Measurements from ENCODE around the gene TBXA2R. TPM values are rescaled to one million over a fixed set of nuclear protein-coding genes. Genes with fewer than 3 reads are reported as not detected.
A peak's percentile ranks its signal among the peaks of the same experiment; 100 is the strongest.

TBXA2R gene
- total and polyA plus RNA-seq, 2 of the 8 experiments (the other 6 are each of a cell fraction or from before 2014, with no cell fraction given), result 0.39 to 0.50 TPM

GRCh38 chr19:3556423-3556977 lies 50.2 kb downstream of the TBXA2R start:
- WGBS, 2 experiments (ENCODE audit: extremely low coverage in 1 of 2, insufficient coverage in 1 of 2, insufficient read length in 1 of 2, insufficient replicate concordance in 2 of 2, low coverage in 1 of 2, low lambda C conversion rate in 2 of 2, missing lambda C conversion rate in 1 of 2), result 62% methylated on average over 9 of the region's 9 CpGs; no CpG with 5 or more reads in 1 of the 2 experiments
- DNase-seq (ENCODE audit: low read depth in 1 of 2, low spot score in 2 of 2) (peak in 1 of 2 experiments; percentile 59), FAIRE-seq (no peak)
- Histone ChIP-seq H3K4ac (replicated peaks; ENCODE audit: insufficient read length, low read depth, low read length) (no peak overlapping the region), H3K23me2 (ENCODE audit: low read depth, low read length) (peaks cover 11% of the 10 kb centered on the region), H3K4me3 (ENCODE audit: extremely low read depth in 1 of 4, insufficient read depth in 2 of 4, low read depth in 3 of 4, low read length in 4 of 4) (peak overlapping the region; percentile 67 to 76 (median 72)), H3K9me3 (ENCODE audit: insufficient read depth in 2 of 2, low read depth in 1 of 2, low read length in 1 of 2) (no peaks in the 10 kb centered on the region), H2AK5ac (ENCODE audit: low read depth, low read length) (no peak overlapping the region), H2BK120ac (replicated peaks; ENCODE audit: low read depth, low read length) (no peak overlapping the region), H4K20me1 (replicated peaks in 1 of 2; ENCODE audit: control insufficient read depth in 1 of 2, insufficient read depth in 2 of 2, low read length in 2 of 2) (peaks cover 10 to 18% of the 10 kb centered on the region in 2 experiments), H3K4me2 (ENCODE audit: insufficient read depth in 1 of 2, low read depth in 2 of 2, low read length in 2 of 2) (peak overlapping the region; percentile 63 to 84), H3K9ac (replicated peaks in 1 of 4; ENCODE audit: extremely low read depth in 1 of 4, low read depth in 3 of 4, low read length in 3 of 4) (peak overlapping the region in 2 of 4 experiments; percentile 7 to 41; a peak in 3 of 7 replicates), H3K79me1 (ENCODE audit: low read depth, low read length) (peaks cover 7% of the 10 kb centered on the region), H3K27ac (ENCODE audit: low read depth, low read length) (no peak overlapping the region), H3K56ac (replicated peaks; ENCODE audit: insufficient read length, low read depth, low read length) (no peak overlapping the region), H2AFZ (ENCODE audit: low read length) (no peak overlapping the region), H3K79me2 (ENCODE audit: control insufficient read depth in 1 of 2, insufficient read depth in 2 of 2, low read length in 2 of 2) (peaks cover 0 to 8% of the 10 kb centered on the region in 2 experiments; a peak in 1 of 4 replicates), H2BK5ac (ENCODE audit: low read depth, low read length) (no peak overlapping the region), H3K18ac (ENCODE audit: extremely low read depth, low read length) (no peak overlapping the region; the same call in 1 of the 2 replicates), H4K8ac (ENCODE audit: extremely low read depth, insufficient read depth, low read length) (peak overlapping the region; percentile 35; the same call in 1 of the 2 replicates), H4K91ac (replicated peaks; ENCODE audit: insufficient read length, low read length) (no peak overlapping the region), H4K5ac (ENCODE audit: insufficient read length, low read depth, low read length) (no peak overlapping the region), H3K4me1 (replicated peaks in 1 of 4; ENCODE audit: control insufficient read depth in 3 of 4, insufficient read depth in 4 of 4, low read length in 3 of 4) (peaks cover 0 to 8% (median 6%) of the 10 kb centered on the region in 4 experiments; a peak in 5 of 7 replicates), H3K14ac (ENCODE audit: insufficient read length) (no peak overlapping the region), H2BK20ac (ENCODE audit: low read length) (no peak overlapping the region), H3K27me3 (replicated peaks in 1 of 4; ENCODE audit: control insufficient read depth in 3 of 4, extremely low read depth in 1 of 4, insufficient read depth in 3 of 4, low read length in 3 of 4) (peaks cover 0 to 15% (median 7%) of the 10 kb centered on the region in 4 experiments; a peak in 4 of 7 replicates), H2BK12ac (ENCODE audit: low read depth, low read length) (no peak overlapping the region), H3K23ac (ENCODE audit: insufficient read length) (no peak overlapping the region), H2BK15ac (ENCODE audit: low read length) (no peak overlapping the region), H3K36me3 (ENCODE audit: control insufficient read depth in 2 of 4, insufficient read depth in 4 of 4, low read length in 3 of 4) (no peaks in the 10 kb centered on the region)
- POLR2A ChIA-PET (ENCODE audit: partially characterized antibody), result interaction anchor here (0.7 to 2.3 kb wide), 10 partner anchors 8 to 57 kb away, joined by 3 to 12 read pairs (median 5); partner anchors contain the start of genes HMG20B and TEKTIP1
- CTCF ChIA-PET (ENCODE audit: partially characterized antibody), result interaction anchor here (1.1 to 8.5 kb wide), 11 partner anchors 10 to 98 kb away, joined by 3 to 66 read pairs (median 3); no protein-coding TSS in a partner anchor
- TF ChIP-seq NANOG (IDR thresholded peaks at IDR 0.05; ENCODE audit: insufficient read depth, low read depth, low read length, poor library complexity, severe bottlenecking), result no peak
- TF ChIP-seq ASH2L (IDR thresholded peaks at IDR 0.05; ENCODE audit: low read length), result no peak
- TF ChIP-seq TEAD4 (IDR thresholded peaks at IDR 0.05; ENCODE audit: low read depth, low read length), result no peak
- no peak for TF ChIP-seq EGR1 (IDR thresholded peaks at IDR 0.05; ENCODE audit: borderline replicate concordance, low read depth, low read length)
- TF ChIP-seq SP2 (IDR thresholded peaks at IDR 0.05; ENCODE audit: low read length), result no peak
- no peak for TF ChIP-seq POU5F1 (IDR thresholded peaks at IDR 0.05; ENCODE audit: low read depth, low read length)
- no peak for TF ChIP-seq SUZ12 (IDR thresholded peaks at IDR 0.05; ENCODE audit: low read length)
- no peak for TF ChIP-seq CHD1 (IDR thresholded peaks at IDR 0.05; ENCODE audit: low read depth, low read length)
- TF ChIP-seq EZH2 (IDR thresholded peaks at IDR 0.05; ENCODE audit: low read depth, low read length, severe bottlenecking), result no peak
- TF ChIP-seq CEBPB (IDR thresholded peaks at IDR 0.05; ENCODE audit: low read depth, low read length), result no peak
- TF ChIP-seq ATF2 (IDR thresholded peaks at IDR 0.05; ENCODE audit: low read length), result no peak
